ENCODE results near the gene SUSD6. TPM values are rescaled to one million over a fixed set of nuclear protein-coding genes. Genes with fewer than 3 reads are reported as not detected.
"Not testable (repeated sequence)": the region's sequence is repeated elsewhere in the genome, so short reads cannot be mapped to it uniquely, and the experiment has no call there.

SUSD6 gene
- total and polyA plus RNA-seq, 4 donors: 6.8 to 10.8 (median 7.6) TPM

GRCh38 chr14:69713993-69714679 is 102.7 kb downstream of the SUSD6 start:
- Histone ChIP-seq H3K27ac (ENCODE audit: low read depth in 1 of 2, low read length in 2 of 2) (no peak overlapping the region), H3K36me3 (ENCODE audit: control insufficient read depth in 4 of 4, insufficient read depth in 3 of 4, low read depth in 1 of 4, low read length in 3 of 4) (peaks cover 3 to 24% (median 14%) of the 10 kb centered on the region in 4 donors), H3K4me3 (ENCODE audit: low read depth in 1 of 3, low read length in 3 of 3) (no peak overlapping the region), H3K4me1 (ENCODE audit: control insufficient read depth in 4 of 4, insufficient read depth in 4 of 4, low read length in 3 of 4) (peaks cover 0 to 24% (median 5%) of the 10 kb centered on the region in 4 donors), H3K9ac (ENCODE audit: low read depth in 1 of 2, low read length in 2 of 2) (no peak overlapping the region), H3K27me3 (ENCODE audit: control insufficient read depth in 4 of 4, insufficient read depth in 4 of 4, low read length in 3 of 4) (no peaks in the 10 kb centered on the region), H3K9me3 (ENCODE audit: control insufficient read depth in 4 of 4, low read length in 3 of 4) (no peaks in the 10 kb centered on the region)
- no peak for DNase-seq (ENCODE audit: low spot score)
- 82% methylated on average over 9 of the region's 9 CpGs for WGBS
- TF ChIP-seq FOXA1 (IDR thresholded peaks at IDR 0.05) (no peak), GABPA (IDR thresholded peaks at IDR 0.05 in 1 of 2, conservative IDR thresholded peaks at IDR 0.05 in 1 of 2) (no peak)

GRCh38 chr14:69715725-69716477 is 104.5 kb downstream of the SUSD6 start:
- Histone ChIP-seq H3K9me3 (ENCODE audit: control insufficient read depth in 4 of 4, low read length in 3 of 4) (no peaks in the 10 kb centered on the region), H3K4me1 (ENCODE audit: control insufficient read depth in 4 of 4, insufficient read depth in 4 of 4, low read length in 3 of 4) (peaks cover 0 to 24% (median 5%) of the 10 kb centered on the region in 4 donors), H3K27ac (ENCODE audit: low read depth in 1 of 2, low read length in 2 of 2) (peak overlapping the region; percentile 3 to 23), H3K9ac (ENCODE audit: low read depth in 1 of 2, low read length in 2 of 2) (no peak overlapping the region), H3K4me3 (ENCODE audit: low read depth in 1 of 3, low read length in 3 of 3) (no peak overlapping the region), H3K36me3 (ENCODE audit: control insufficient read depth in 4 of 4, insufficient read depth in 3 of 4, low read depth in 1 of 4, low read length in 3 of 4) (peaks cover 0 to 12% (median 4%) of the 10 kb centered on the region in 4 donors), H3K27me3 (ENCODE audit: control insufficient read depth in 4 of 4, insufficient read depth in 4 of 4, low read length in 3 of 4) (no peaks in the 10 kb centered on the region)
- no peak for DNase-seq (ENCODE audit: low spot score)
- TF ChIP-seq HNF4G (IDR thresholded peaks at IDR 0.05) (no peak), CTCF (IDR thresholded peaks at IDR 0.05; ENCODE audit: low read depth, low read length, missing input control) (no peak), NR2F2 (IDR thresholded peaks at IDR 0.05) (no peak), FOXA1 (IDR thresholded peaks at IDR 0.05) (no peak), YY1 (IDR thresholded peaks at IDR 0.05) (no peak), TAF1 (conservative IDR thresholded peaks at IDR 0.05) (no peak), MAX (IDR thresholded peaks at IDR 0.05) (no peak), SP1 (IDR thresholded peaks at IDR 0.05) (peak; percentile 13), GABPA (IDR thresholded peaks at IDR 0.05 in 1 of 2, conservative IDR thresholded peaks at IDR 0.05 in 1 of 2) (no peak), RAD21 (IDR thresholded peaks at IDR 0.05) (peak in 1 of 2 donors; percentile 22), JUND (IDR thresholded peaks at IDR 0.05) (no peak)
- 70% methylated on average over 13 of the region's 13 CpGs for WGBS

GRCh38 chr14:69716478-69717187 is 105.2 kb downstream of the SUSD6 start:
- Histone ChIP-seq H3K36me3 (ENCODE audit: control insufficient read depth in 4 of 4, insufficient read depth in 3 of 4, low read depth in 1 of 4, low read length in 3 of 4) (peaks cover 0 to 8% (median under 1%) of the 10 kb centered on the region in 4 donors), H3K4me1 (ENCODE audit: control insufficient read depth in 4 of 4, insufficient read depth in 4 of 4, low read length in 3 of 4) (peaks cover 0 to 22% (median 5%) of the 10 kb centered on the region in 4 donors), H3K27me3 (ENCODE audit: control insufficient read depth in 4 of 4, insufficient read depth in 4 of 4, low read length in 3 of 4) (no peaks in the 10 kb centered on the region), H3K9ac (ENCODE audit: low read depth in 1 of 2, low read length in 2 of 2) (no peak overlapping the region), H3K9me3 (ENCODE audit: control insufficient read depth in 4 of 4, low read length in 3 of 4) (no peaks in the 10 kb centered on the region), H3K4me3 (ENCODE audit: low read depth in 1 of 3, low read length in 3 of 3) (no peak overlapping the region), H3K27ac (ENCODE audit: low read depth in 1 of 2, low read length in 2 of 2) (peak overlapping the region in 1 of 2 donors; percentile 23)
- 85% methylated on average over 5 of the region's 5 CpGs for WGBS
- TF ChIP-seq GABPA (IDR thresholded peaks at IDR 0.05 in 1 of 2, conservative IDR thresholded peaks at IDR 0.05 in 1 of 2): no peak
- TF ChIP-seq SP1 (IDR thresholded peaks at IDR 0.05): peak; percentile 2
- TF ChIP-seq NR2F2 (IDR thresholded peaks at IDR 0.05): no peak
- TF ChIP-seq FOXA2 (IDR thresholded peaks at IDR 0.05): no peak
- DNase-seq (ENCODE audit: low spot score): no peak

- H3K9me3 ChIP-seq (ENCODE audit: control insufficient read depth in 4 of 4, low read length in 3 of 4); H3K27me3 ChIP-seq (ENCODE audit: control insufficient read depth in 4 of 4, insufficient read depth in 4 of 4, low read length in 3 of 4); H3K4me3 ChIP-seq (ENCODE audit: low read depth in 1 of 3, low read length in 3 of 3); H3K27ac ChIP-seq (ENCODE audit: low read depth in 1 of 2, low read length in 2 of 2); DNase-seq (ENCODE audit: low spot score); H3K36me3 ChIP-seq (ENCODE audit: control insufficient read depth in 4 of 4, insufficient read depth in 3 of 4, low read depth in 1 of 4, low read length in 3 of 4); H3K9ac ChIP-seq (ENCODE audit: low read depth in 1 of 2, low read length in 2 of 2): not testable (repeated sequence)
- H3K4me1 ChIP-seq (ENCODE audit: control insufficient read depth in 4 of 4, insufficient read depth in 4 of 4, low read length in 3 of 4): peaks cover 0 to 10% (median 2%) of the 10 kb centered on the region in 4 donors
- WGBS: 89% methylated on average over 2 of the region's 2 CpGs
Observed at GRCh38 chr14:69718614-69719013, 107.2 kb downstream of the SUSD6 start.

All from liver (tissue), 9 donors.